Peyer's patch (tissue), 4 donors: ENCODE measurements around the gene TNFRSF18. TPM values are rescaled to one million over a fixed set of nuclear protein-coding genes. Genes with fewer than 3 reads are reported as not detected.

Experiments used
- DNase-seq, 3 donors: peaks; one replicate each; pipeline ENCODE4 v3.0.0-alpha.2; 2017 to 2019
- H3K27ac ChIP-seq, 4 donors: fragments of 200-600 bp; sonication (generic); one replicate each; pipeline ENCODE4 v1.5.1; 2016 to 2019
- H3K27me3 ChIP-seq, 2 donors: fragments of 200-600 bp; sonication (generic); one replicate each; pipeline ENCODE4 v1.5.1; 2019
- H3K36me3 ChIP-seq, 3 donors: fragments of 200-600 bp; sonication (generic); one replicate each; pipeline ENCODE4 v1.5.1; 2016 to 2019
- H3K4me1 ChIP-seq, 4 donors: fragments of 200-600 bp; sonication (generic); one replicate each; pipeline ENCODE4 v1.5.1; 2016 to 2019
- H3K4me3 ChIP-seq, 4 donors: fragments of 200-600 bp; sonication (generic); 1 replicate in 3 of 4; 2 replicates in 1 of 4; pipeline ENCODE4 v1.5.1; 2016 to 2019; ENCODE audit warnings: mild to moderate bottlenecking in 1 of 4
- H3K9me3 ChIP-seq, 4 donors: fragments of 200-600 bp; sonication (generic); one replicate each; pipeline ENCODE4 v1.5.1; 2016 to 2019; ENCODE audit warnings: mild to moderate bottlenecking in 1 of 4
- CTCF ChIP-seq, 6 experiments: fragments of 450-650 bp in 4 of 6; fragments of 200-600 bp in 2 of 6; sonication (generic) in 1 of 6; IDR thresholded peaks; one replicate each; pipeline ENCODE4 v1.5.1; 2017 to 2019; ENCODE audit warnings: antibody characterized with exemption in 6 of 6, mild to moderate bottlenecking in 3 of 6, moderate library complexity in 1 of 6
- POLR2A ChIP-seq, 2 donors: fragments of 450-650 bp; IDR thresholded peaks; one replicate each; pipeline ENCODE4 v1.5.1; 2017; ENCODE audit warnings: antibody characterized with exemption in 2 of 2, mild to moderate bottlenecking in 2 of 2, moderate library complexity in 2 of 2
- total RNA-seq, 4 donors: library from RNA; depleted of rRNA; stranded (reverse); fragments of >200 nt; gene quantifications; one replicate each; pipeline ENCODE4 v1.1.0, GENCODE V29; 2016

Gene TNFRSF18
- total RNA-seq, 4 donors from 2014 or later: 0.70 to 38.0 (median 3.2) TPM; not detected in 1

- H3K27me3 ChIP-seq: no peaks in the 10 kb centered on the region
- TF ChIP-seq POLR2A (IDR thresholded peaks at IDR 0.05): no peak
- TF ChIP-seq CTCF (IDR thresholded peaks at IDR 0.05): no peak
- H3K36me3 ChIP-seq: no peaks in the 10 kb centered on the region
- DNase-seq: no peak
- H3K27ac ChIP-seq: peak overlapping the region in 2 of 4 donors; percentile 94 to 96
- H3K4me3 ChIP-seq: no peak overlapping the region
- peaks cover 0 to 53% (median 9%) of the 10 kb centered on the region in 4 donors for H3K4me1 ChIP-seq
- no peaks in the 10 kb centered on the region for H3K9me3 ChIP-seq
These were observed 45.2 kb downstream of the TNFRSF18 start for GRCh38 chr1:1161078-1161682.

- H3K27me3 ChIP-seq: no peaks in the 10 kb centered on the region
- H3K4me3 ChIP-seq: no peak overlapping the region
- peak overlapping the region in 3 of 4 donors; percentile 97 to 99 (median 98) for H3K27ac ChIP-seq
- H3K4me1 ChIP-seq: peaks cover 0 to 46% (median 9%) of the 10 kb centered on the region in 4 donors
- TF ChIP-seq POLR2A (IDR thresholded peaks at IDR 0.05) (no peak), CTCF (IDR thresholded peaks at IDR 0.05) (no peak)
- no peaks in the 10 kb centered on the region for H3K9me3 ChIP-seq
- H3K36me3 ChIP-seq: no peaks in the 10 kb centered on the region
- no peak for DNase-seq
These were observed 46.0 kb downstream of the TNFRSF18 start for GRCh38 chr1:1160281-1160930.

- Histone ChIP-seq H3K4me3 (peak overlapping the region; percentile 57 to 67 (median 65)), H3K36me3 (no peaks in the 10 kb centered on the region), H3K27ac (peak overlapping the region; percentile 90 to 99 (median 98)), H3K9me3 (no peaks in the 10 kb centered on the region), H3K4me1 (peaks cover 0 to 44% (median 9%) of the 10 kb centered on the region in 4 donors), H3K27me3 (no peaks in the 10 kb centered on the region)
- DNase-seq: peak; percentile 42 to 89 (median 79)
- TF ChIP-seq CTCF (IDR thresholded peaks at IDR 0.05) (no peak), POLR2A (IDR thresholded peaks at IDR 0.05) (peak in 1 of 2 donors; percentile 26)
These were observed 48.3 kb downstream of the TNFRSF18 start for GRCh38 chr1:1157914-1158710.

- Histone ChIP-seq H3K27me3 (no peaks in the 10 kb centered on the region), H3K27ac (peak overlapping the region; percentile 90 to 99 (median 98)), H3K4me3 (peak overlapping the region; percentile 57 to 67 (median 65)), H3K36me3 (no peaks in the 10 kb centered on the region), H3K4me1 (peaks cover 0 to 44% (median 9%) of the 10 kb centered on the region in 4 donors), H3K9me3 (peaks cover 0 to 3% (median 0%) of the 10 kb centered on the region in 4 donors)
- peak; percentile 77 to 93 for TF ChIP-seq POLR2A (IDR thresholded peaks at IDR 0.05)
- TF ChIP-seq CTCF (IDR thresholded peaks at IDR 0.05): no peak
- DNase-seq: peak; percentile 70 to 94 (median 93)
These were observed 48.9 kb downstream of the TNFRSF18 start for GRCh38 chr1:1157426-1157913.

GRCh38 chr1:1157033-1157365 is 49.4 kb downstream of the TNFRSF18 start:
- H3K27ac ChIP-seq: peak overlapping the region in 1 of 4 donors; percentile 22
- DNase-seq: peak in 1 of 3 donors; percentile 70
- TF ChIP-seq POLR2A (IDR thresholded peaks at IDR 0.05) (no peak), CTCF (IDR thresholded peaks at IDR 0.05) (no peak)
- H3K36me3 ChIP-seq: no peaks in the 10 kb centered on the region
- no peak overlapping the region for H3K4me3 ChIP-seq
- H3K27me3 ChIP-seq: no peaks in the 10 kb centered on the region
- peaks cover 0 to 3% (median 0%) of the 10 kb centered on the region in 4 donors for H3K9me3 ChIP-seq
- peaks cover 0 to 44% (median 9%) of the 10 kb centered on the region in 4 donors for H3K4me1 ChIP-seq
